C4-2B (cell line): ENCODE results near the gene PATJ.

Experiments
- CTCF ChIP-seq: fragments of 450-650 bp; conservative IDR thresholded peaks from 2 replicates; pipeline ENCODE4 v1.5.1; 2017; ENCODE audit warnings: mild to moderate bottlenecking
- ZFX ChIP-seq: fragments of 450-650 bp; IDR thresholded peaks from 2 replicates; pipeline ENCODE4 v1.6.1; 2017

DNA sequence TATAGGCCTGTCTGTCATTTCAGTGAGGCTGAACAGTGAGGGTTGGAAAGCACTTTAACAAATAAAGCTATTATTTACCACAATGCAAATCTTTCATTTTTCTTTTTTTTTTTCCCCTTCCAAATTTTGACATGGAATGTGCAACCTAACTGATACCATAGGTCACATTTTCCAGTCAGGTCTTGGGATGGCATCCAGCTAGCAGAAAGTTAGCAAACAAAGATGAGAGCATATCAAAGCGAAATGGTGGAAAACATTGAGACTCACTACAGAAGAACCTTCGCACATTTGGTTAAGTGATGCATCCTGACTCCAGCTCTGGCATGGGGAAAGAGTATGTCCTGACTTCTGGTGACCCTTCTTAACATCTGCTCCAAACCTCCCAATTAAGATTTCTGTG lies 347.3 kb downstream of the PATJ start:
- no peak for TF ChIP-seq CTCF
- no peak for TF ChIP-seq ZFX
